H9 (cell line): ENCODE data around the gene KIAA1958. TPM values are rescaled to one million over a fixed set of nuclear protein-coding genes. Genes with fewer than 3 reads are reported as not detected.

ENCODE experiments used
- DNase-seq: peaks from one replicate; pipeline ENCODE4 v3.0.0-alpha.2; 2017
- H2AFZ ChIP-seq: one replicate; pipeline ENCODE4 v1.6.1; 2013; ENCODE audit warnings: mild to moderate bottlenecking, low read length, control low read depth, moderate library complexity
- H2AK5ac ChIP-seq: 2 replicates; pipeline ENCODE4 v1.6.1; 2013; ENCODE audit warnings: low read length, control low read depth, mixed read lengths; ENCODE audit not compliant: insufficient read length
- H2BK120ac ChIP-seq: one replicate; pipeline ENCODE4 v1.6.1; 2013; ENCODE audit warnings: low read depth, mild to moderate bottlenecking, low read length, control low read depth, inconsistent platforms; ENCODE audit not compliant: poor library complexity, severe bottlenecking
- H2BK12ac ChIP-seq: 2 replicates; pipeline ENCODE4 v1.6.1; 2013; ENCODE audit warnings: low read length, control low read depth, mixed read lengths, low read depth; ENCODE audit not compliant: insufficient read length
- H2BK15ac ChIP-seq: 2 replicates; pipeline ENCODE4 v1.6.1; 2013; ENCODE audit warnings: low read depth, low read length, control low read depth
- H2BK20ac ChIP-seq: one replicate; pipeline ENCODE4 v1.6.1; 2013; ENCODE audit warnings: low read depth, mild to moderate bottlenecking, low read length, control low read depth, inconsistent platforms; ENCODE audit not compliant: poor library complexity, severe bottlenecking
- H2BK5ac ChIP-seq: 2 replicates; pipeline ENCODE4 v1.6.1; 2013; ENCODE audit warnings: low read length, control low read depth, mixed read lengths; ENCODE audit not compliant: insufficient read length
- H3K14ac ChIP-seq: 2 replicates; pipeline ENCODE4 v1.6.1; 2013; ENCODE audit warnings: low read length, control low read depth; ENCODE audit not compliant: insufficient read depth
- H3K18ac ChIP-seq: 2 replicates; pipeline ENCODE4 v1.6.1; 2013; ENCODE audit warnings: low read depth, mild to moderate bottlenecking, mixed read lengths, low read length, control low read depth; ENCODE audit not compliant: insufficient read length
- H3K23ac ChIP-seq: 2 replicates; pipeline ENCODE4 v1.6.1; 2013; ENCODE audit warnings: low read length, control low read depth, mixed read lengths, low read depth; ENCODE audit not compliant: insufficient read length
- H3K23me2 ChIP-seq: 2 replicates; pipeline ENCODE4 v1.6.1; 2013; ENCODE audit warnings: low read depth, mild to moderate bottlenecking, mixed read lengths, low read length, control low read depth; ENCODE audit not compliant: insufficient read length, poor library complexity, severe bottlenecking
- H3K27ac ChIP-seq: 2 replicates; pipeline ENCODE4 v1.5.1; 2013; ENCODE audit warnings: low read length, control low read depth, mixed read lengths, low read depth; ENCODE audit not compliant: insufficient read length
- H3K27me3 ChIP-seq: 2 replicates; pipeline ENCODE4 v1.6.1; 2013; ENCODE audit warnings: low read length, control low read depth, inconsistent platforms; ENCODE audit not compliant: insufficient read depth
- H3K4ac ChIP-seq: 2 replicates; pipeline ENCODE4 v1.6.1; 2013; ENCODE audit warnings: low read depth, mild to moderate bottlenecking, control low read depth, inconsistent platforms, low read length, moderate library complexity
- H3K4me1 ChIP-seq: 2 replicates; pipeline ENCODE4 v1.6.1; 2013; ENCODE audit warnings: low read length, control low read depth, inconsistent platforms; ENCODE audit not compliant: insufficient read depth
- H3K4me2 ChIP-seq: 2 replicates; pipeline ENCODE4 v1.6.1; 2013; ENCODE audit warnings: low read length, control low read depth, mixed read lengths; ENCODE audit not compliant: insufficient read length, insufficient read depth
- H3K56ac ChIP-seq: 2 replicates; pipeline ENCODE4 v1.6.1; 2013; ENCODE audit warnings: low read depth, mild to moderate bottlenecking, mixed read lengths, low read length, control low read depth; ENCODE audit not compliant: insufficient read length
- H3K79me1 ChIP-seq: 2 replicates; pipeline ENCODE4 v1.6.1; 2013; ENCODE audit warnings: low read depth, mild to moderate bottlenecking, moderate library complexity, low read length, control low read depth, inconsistent platforms; ENCODE audit not compliant: insufficient read depth, poor library complexity, severe bottlenecking
- H3K79me2 ChIP-seq: 2 replicates; pipeline ENCODE4 v1.6.1; 2013; ENCODE audit warnings: low read length, control low read depth, inconsistent platforms; ENCODE audit not compliant: insufficient read depth
- H3K9ac ChIP-seq: 2 replicates; pipeline ENCODE4 v1.6.1; 2013; ENCODE audit warnings: low read length, control low read depth, mixed read lengths; ENCODE audit not compliant: insufficient read length; ENCODE audit errors: extremely low read depth
- H3K9me3 ChIP-seq: one replicate; pipeline ENCODE4 v1.6.1; 2013; ENCODE audit warnings: low read depth, low read length, inconsistent platforms; ENCODE audit not compliant: control insufficient read depth
- H3T11ph ChIP-seq: one replicate; pipeline ENCODE4 v1.6.1; 2013; ENCODE audit warnings: mild to moderate bottlenecking, low read length, control low read depth, inconsistent platforms
- H4K20me1 ChIP-seq: one replicate; pipeline ENCODE4 v1.6.1; 2013; ENCODE audit not compliant: control insufficient read depth, insufficient read length, insufficient read depth
- H4K5ac ChIP-seq: 2 replicates; pipeline ENCODE4 v1.6.1; 2013; ENCODE audit warnings: low read depth, mild to moderate bottlenecking, mixed read lengths, low read length, control low read depth; ENCODE audit not compliant: insufficient read length
- H4K8ac ChIP-seq: replicated peaks from 2 replicates; pipeline ENCODE4 v1.6.1; 2013; ENCODE audit warnings: low read length, control low read depth, mixed read lengths, low read depth; ENCODE audit not compliant: insufficient read length
- H4K91ac ChIP-seq: 2 replicates; pipeline ENCODE4 v1.6.1; 2013; ENCODE audit warnings: low read depth, mild to moderate bottlenecking, moderate library complexity, mixed read lengths, low read length, control low read depth; ENCODE audit not compliant: insufficient read length
- H3K27ac Mint-ChIP-seq, 3 experiments: 2 replicates in 2 of 3; 3 replicates in 1 of 3; pipeline ENCODE4 v1.8.0; 2020 to 2021; ENCODE audit warnings: mixed read lengths in 3 of 3, mild to moderate bottlenecking in 1 of 3, moderate library complexity in 1 of 3
- H3K27me3 Mint-ChIP-seq: 2 replicates; pipeline ENCODE4 v1.8.0; 2021; ENCODE audit warnings: low read depth, mild to moderate bottlenecking, moderate library complexity, mixed read lengths
- H3K36me3 Mint-ChIP-seq, 3 experiments: 2 replicates in 2 of 3; 3 replicates in 1 of 3; pipeline ENCODE4 v1.8.0; 2020 to 2021; ENCODE audit warnings: low read depth in 3 of 3, mixed read lengths in 3 of 3; ENCODE audit not compliant: insufficient read depth in 1 of 3
- H3K4me1 Mint-ChIP-seq, 2 experiments: 2 replicates each; pipeline ENCODE4 v1.8.0; 2020; ENCODE audit warnings: mixed read lengths in 2 of 2
- H3K4me3 Mint-ChIP-seq, 2 experiments: 2 replicates in 1 of 2; 3 replicates in 1 of 2; pipeline ENCODE4 v1.8.0; 2020 to 2021; ENCODE audit warnings: mild to moderate bottlenecking in 2 of 2, mixed read lengths in 2 of 2, moderate library complexity in 1 of 2
- H3K9me3 Mint-ChIP-seq, 2 experiments: 2 replicates in 1 of 2; 3 replicates in 1 of 2; pipeline ENCODE4 v1.8.0; 2020; ENCODE audit warnings: mild to moderate bottlenecking in 2 of 2, mixed read lengths in 2 of 2, moderate library complexity in 1 of 2
- CTCF ChIP-seq: fragments of 200-600 bp; sonication (generic); conservative IDR thresholded peaks from 3 replicates; pipeline ENCODE4 v1.8.0; 2021; ENCODE audit warnings: antibody characterized with exemption, mild to moderate bottlenecking
- WGBS: extraction: QIAGEN DNeasy Blood & Tissue Kit; methylation state at CpG from one replicate; pipeline ENCODE4 v1.1.7; 2013; ENCODE audit warnings: missing lambda C conversion rate, low lambda C conversion rate, mixed read lengths; ENCODE audit not compliant: insufficient read length; ENCODE audit errors: extremely low coverage; 5-methylcytosine and 5-hydroxymethylcytosine counted together
- total RNA-seq: library from RNA; stranded (reverse); gene quantifications from 2 replicates; pipeline ENCODE4 v1.2.1, GENCODE V29; 2021

Gene KIAA1958
- total RNA-seq, 1 experiment from 2014 or later: 34.0 TPM

GRCh38 chr9:112712678-112713077, 226.1 kb downstream of the KIAA1958 start:
- H3K9me3 ChIP-seq: no peaks in the 10 kb centered on the region
- H2BK5ac ChIP-seq: no peak overlapping the region
- no peaks in the 10 kb centered on the region for H3K4me1 ChIP-seq
- H3K9me3 Mint-ChIP-seq: peaks cover 5 to 7% of the 10 kb centered on the region in 2 experiments; a peak in 4 of 5 replicates
- H2BK12ac ChIP-seq: no peak overlapping the region
- H2AFZ ChIP-seq: no peak overlapping the region
- no peak overlapping the region for H3K56ac ChIP-seq
- H2BK20ac ChIP-seq: no peak overlapping the region
- no peak overlapping the region for H3K14ac ChIP-seq
- peaks cover 3 to 6% of the 10 kb centered on the region in 2 experiments; a peak in 1 of 4 replicates for H3K4me1 Mint-ChIP-seq
- H3K9ac ChIP-seq: no peak overlapping the region
- no peak overlapping the region for H3K23ac ChIP-seq
- H3K79me2 ChIP-seq: no peaks in the 10 kb centered on the region; the same call in 1 of the 2 replicates
- H3K4me2 ChIP-seq: no peak overlapping the region
- no peak overlapping the region for H3K4ac ChIP-seq
- no peak overlapping the region for H2BK120ac ChIP-seq
- no peak overlapping the region for H4K91ac ChIP-seq
- no CpG with 5 or more reads among the region's 3 CpGs for WGBS
- H3K36me3 Mint-ChIP-seq: peaks cover 14 to 21% (median 16%) of the 10 kb centered on the region in 3 experiments; a peak in 6 of 7 replicates
- H3K4me3 Mint-ChIP-seq: no peak overlapping the region
- H4K20me1 ChIP-seq: no peaks in the 10 kb centered on the region
- H3K27me3 Mint-ChIP-seq: no peaks in the 10 kb centered on the region
- H3K27me3 ChIP-seq: no peaks in the 10 kb centered on the region
- no peak overlapping the region for H2AK5ac ChIP-seq
- H3K27ac ChIP-seq: no peak overlapping the region
- H3K27ac Mint-ChIP-seq: no peak overlapping the region
- no peak overlapping the region for H3T11ph ChIP-seq
- TF ChIP-seq CTCF: no peak
- DNase-seq: no peak
- no peak overlapping the region for H4K5ac ChIP-seq
- H3K18ac ChIP-seq: no peak overlapping the region
- no peaks in the 10 kb centered on the region for H3K23me2 ChIP-seq
- no peak overlapping the region for H2BK15ac ChIP-seq
- no peaks in the 10 kb centered on the region for H3K79me1 ChIP-seq
- no peak overlapping the region for H4K8ac ChIP-seq
